Parathyroid adenoma (tissue), 2 donors: ENCODE measurements around the gene RGS6.

Source experiments
- H2AFZ ChIP-seq: fragments of 300-600 bp; sonication (generic); one replicate; pipeline ENCODE4 v1.7.0; 2017; ENCODE audit warnings: antibody characterized with exemption, mild to moderate bottlenecking
- H3K27ac ChIP-seq: fragments of 300-600 bp; sonication (generic); one replicate; pipeline ENCODE4 v1.7.0; 2017
- H3K27me3 ChIP-seq: fragments of 300-600 bp; sonication (generic); one replicate; pipeline ENCODE4 v1.7.0; 2017; ENCODE audit warnings: low read length; ENCODE audit not compliant: control insufficient read depth, insufficient read depth
- H3K36me3 ChIP-seq: fragments of 300-600 bp; sonication (generic); one replicate; pipeline ENCODE4 v1.7.0; 2017; ENCODE audit warnings: low read length; ENCODE audit not compliant: control insufficient read depth, insufficient read depth
- H3K4me1 ChIP-seq: fragments of 300-600 bp; sonication (generic); one replicate; pipeline ENCODE4 v1.7.0; 2017; ENCODE audit warnings: control low read depth
- H3K4me2 ChIP-seq: fragments of 300-600 bp; sonication (generic); one replicate; pipeline ENCODE4 v1.7.0; 2017; ENCODE audit warnings: low read length
- H3K4me3 ChIP-seq: fragments of 300-600 bp; sonication (generic); one replicate; pipeline ENCODE4 v1.7.0; 2017; ENCODE audit warnings: low read depth, low read length
- H3K79me2 ChIP-seq: fragments of 300-600 bp; sonication (generic); one replicate; pipeline ENCODE4 v1.7.0; 2017; ENCODE audit warnings: control low read depth
- H3K9ac ChIP-seq: fragments of 300-600 bp; sonication (generic); one replicate; pipeline ENCODE4 v1.7.0; 2017; ENCODE audit warnings: mild to moderate bottlenecking
- H3K9me3 ChIP-seq: fragments of 300-600 bp; sonication (generic); one replicate; pipeline ENCODE4 v1.7.0; 2017; ENCODE audit warnings: low read length; ENCODE audit not compliant: control insufficient read depth
- CTCF ChIP-seq: fragments of 300-600 bp; sonication (generic); IDR thresholded peaks from one replicate; pipeline ENCODE4 v1.7.0; 2017; ENCODE audit warnings: antibody characterized with exemption, mild to moderate bottlenecking
- donor health status: primary hyperparathyroidism.

The RGS6 gene

GRCh38 chr14:72558721-72559120, 626.5 kb downstream of the RGS6 start:
- Histone ChIP-seq H3K27ac (peak overlapping the region; percentile 92), H3K36me3 (no peaks in the 10 kb centered on the region), H3K4me2 (peak overlapping the region; percentile 50), H2AFZ (peak overlapping the region; percentile 67), H3K4me3 (peak overlapping the region; percentile 5), H3K27me3 (no peaks in the 10 kb centered on the region), H3K9ac (no peak overlapping the region), H3K79me2 (no peaks in the 10 kb centered on the region), H3K4me1 (peaks cover 51% of the 10 kb centered on the region), H3K9me3 (no peaks in the 10 kb centered on the region)
- no peak for TF ChIP-seq CTCF

GRCh38 chr14:72559202-72559601, 627.0 kb downstream of the RGS6 start:
- peak overlapping the region; percentile 5 for H3K4me3 ChIP-seq
- H3K36me3 ChIP-seq = no peaks in the 10 kb centered on the region
- H3K4me1 ChIP-seq = peaks cover 54% of the 10 kb centered on the region
- H3K9me3 ChIP-seq = no peaks in the 10 kb centered on the region
- peak overlapping the region; percentile 50 for H3K4me2 ChIP-seq
- no peak for TF ChIP-seq CTCF
- H3K27ac ChIP-seq = peak overlapping the region; percentile 92
- H3K9ac ChIP-seq = no peak overlapping the region
- H2AFZ ChIP-seq = peak overlapping the region; percentile 67
- H3K27me3 ChIP-seq = no peaks in the 10 kb centered on the region
- no peaks in the 10 kb centered on the region for H3K79me2 ChIP-seq

- peak overlapping the region; percentile 50 for H3K4me2 ChIP-seq
- peak overlapping the region; percentile 92 for H3K27ac ChIP-seq
- no peak for TF ChIP-seq CTCF
- H3K9ac ChIP-seq = no peak overlapping the region
- peak overlapping the region; percentile 5 for H3K4me3 ChIP-seq
- no peaks in the 10 kb centered on the region for H3K9me3 ChIP-seq
- H3K4me1 ChIP-seq = peaks cover 59% of the 10 kb centered on the region
- no peaks in the 10 kb centered on the region for H3K79me2 ChIP-seq
- no peaks in the 10 kb centered on the region for H3K27me3 ChIP-seq
- no peaks in the 10 kb centered on the region for H3K36me3 ChIP-seq
- peak overlapping the region; percentile 24 for H2AFZ ChIP-seq
Observed at GRCh38 chr14:72559669-72560255, 627.5 kb downstream of the RGS6 start.

- Histone ChIP-seq H3K9ac (no peak overlapping the region), H3K79me2 (no peaks in the 10 kb centered on the region), H3K36me3 (no peaks in the 10 kb centered on the region), H3K27ac (peak overlapping the region; percentile 92), H3K4me3 (no peak overlapping the region), H2AFZ (peak overlapping the region; percentile 40), H3K9me3 (no peaks in the 10 kb centered on the region), H3K4me1 (peaks cover 65% of the 10 kb centered on the region), H3K27me3 (no peaks in the 10 kb centered on the region), H3K4me2 (peak overlapping the region; percentile 50)
- TF ChIP-seq CTCF = no peak
Observed at GRCh38 chr14:72560331-72560730, 628.1 kb downstream of the RGS6 start.

- Histone ChIP-seq H3K27ac (peak overlapping the region; percentile 92), H3K4me1 (peaks cover 72% of the 10 kb centered on the region), H3K9ac (no peak overlapping the region), H2AFZ (no peak overlapping the region), H3K9me3 (no peaks in the 10 kb centered on the region), H3K79me2 (no peaks in the 10 kb centered on the region), H3K4me2 (peak overlapping the region; percentile 50), H3K4me3 (no peak overlapping the region), H3K36me3 (no peaks in the 10 kb centered on the region), H3K27me3 (no peaks in the 10 kb centered on the region)
- no peak for TF ChIP-seq CTCF
Observed at GRCh38 chr14:72560889-72561493, 628.8 kb downstream of the RGS6 start.
